Astrocyte of the cerebellum (primary cell): ENCODE data around the gene ZNF609.
"Not testable (repeated sequence)": the region's sequence is repeated elsewhere in the genome, so short reads cannot be mapped to it uniquely, and the experiment has no call there.

Source experiments
- DNase-seq: peaks from one replicate; pipeline ENCODE4 v3.0.0-alpha.2; 2011; ENCODE audit warnings: low read depth
- H3K4me3 ChIP-seq: 2 replicates; pipeline ENCODE4 v1.5.1; 2011; ENCODE audit warnings: mild to moderate bottlenecking, low read depth, low read length, moderate library complexity
- CTCF ChIP-seq: IDR thresholded peaks from 2 replicates; pipeline ENCODE4 v1.5.1; 2012; ENCODE audit warnings: low read length, low read depth, moderate library complexity, mild to moderate bottlenecking; ENCODE audit errors: missing control alignments
- in situ Hi-C: cut with HindIII; loops from 2 replicates; pipeline ENCODE4 v1.10.0; 2017; ENCODE audit warnings: low sequenced_read_pairs

Gene ZNF609

GRCh38 chr15:64630396-64631107, 170.2 kb downstream of the ZNF609 start:
- DNase-seq: no peak
- in situ Hi-C loops: no loop called here
- TF ChIP-seq CTCF: no peak
- H3K4me3 ChIP-seq: no peak overlapping the region

- DNase-seq, in situ Hi-C loops, H3K4me3 ChIP-seq: not testable (repeated sequence)
These were observed 172.3 kb downstream of the ZNF609 start for GRCh38 chr15:64632639-64633038.

- TF ChIP-seq CTCF: no peak
- H3K4me3 ChIP-seq: no peak overlapping the region
- no peak for DNase-seq
- in situ Hi-C loops: no loop called here
These were observed 173.0 kb downstream of the ZNF609 start for GRCh38 chr15:64633332-64633731.

- DNase-seq: peak; percentile 45
- TF ChIP-seq CTCF: no peak
- in situ Hi-C loops: no loop called here
- no peak overlapping the region for H3K4me3 ChIP-seq
These were observed 173.6 kb downstream of the ZNF609 start for GRCh38 chr15:64634027-64634426.

GRCh38 chr15:64634576-64635498, 174.5 kb downstream of the ZNF609 start:
- in situ Hi-C loops: no loop called here
- no peak overlapping the region for H3K4me3 ChIP-seq
- no peak for TF ChIP-seq CTCF
- DNase-seq: peak; percentile 32

GRCh38 chr15:64635499-64636495, 175.4 kb downstream of the ZNF609 start:
- H3K4me3 ChIP-seq: no peak overlapping the region
- in situ Hi-C loops: no loop called here
- TF ChIP-seq CTCF: no peak
- peak; percentile 29 for DNase-seq
